Right lobe of liver (tissue), 6 donors: Measurements from ENCODE around the gene GRAP. TPM values are rescaled to one million over a fixed set of nuclear protein-coding genes. Genes with fewer than 3 reads are reported as not detected.

Experiments
- ATAC-seq, 4 donors: fragments of 200-7000 bp; cut with Tn5 transposase; one replicate each; pipeline ENCODE4 v1.9.1; 2020; ENCODE audit warnings: mild to moderate bottlenecking in 4 of 4, moderate library complexity in 4 of 4
- DNase-seq, 3 donors: peaks; one replicate each; pipeline ENCODE4 v3.0.0-alpha.2; 2020
- H3K27ac ChIP-seq, 3 donors: fragments of 200-600 bp; one replicate each; pipeline ENCODE4 v1.8.0; 2022
- H3K27me3 ChIP-seq, 2 donors: fragments of 200-600 bp; one replicate each; pipeline ENCODE4 v1.8.0; 2022
- H3K36me3 ChIP-seq, 4 donors: fragments of 200-600 bp; sonication (generic) in 1 of 4; one replicate each; pipeline versions ENCODE4 v1.5.1 to v1.8.0; 2017 to 2022; ENCODE audit warnings: control low read depth in 1 of 4
- H3K4me1 ChIP-seq, 4 donors: fragments of 200-600 bp; sonication (generic) in 1 of 4; one replicate each; pipeline versions ENCODE4 v1.5.1 to v1.8.0; 2017 to 2022; ENCODE audit warnings: control low read depth in 1 of 4
- H3K4me3 ChIP-seq, 3 donors: fragments of 200-600 bp; one replicate each; pipeline ENCODE4 v1.8.0; 2022
- H3K9me3 ChIP-seq, 4 donors: fragments of 200-600 bp; sonication (generic) in 1 of 4; one replicate each; pipeline versions ENCODE4 v1.5.1 to v1.8.0; 2017 to 2022; ENCODE audit warnings: control low read depth in 1 of 4
- CTCF ChIP-seq, 4 donors: fragments of 200-600 bp in 3 of 4; fragments of 450-650 bp in 1 of 4; IDR thresholded peaks; one replicate each; pipeline versions ENCODE4 v1.5.1 to v1.8.0; 2016 to 2022; ENCODE audit warnings: antibody characterized with exemption in 4 of 4, mild to moderate bottlenecking in 2 of 4
- POLR2A ChIP-seq: fragments of 450-650 bp; IDR thresholded peaks from one replicate; pipeline ENCODE4 v1.6.1; 2017; ENCODE audit warnings: antibody characterized with exemption, mild to moderate bottlenecking
- WGBS: methylation state at CpG from one replicate; pipeline ENCODE4 v1.1.6; 2018; ENCODE audit warnings: low coverage, low lambda C conversion rate; ENCODE audit not compliant: insufficient coverage; ENCODE audit errors: missing lambda C conversion rate; 5-methylcytosine and 5-hydroxymethylcytosine counted together
- intact Hi-C, 2 donors: fragments of 100-400 bp; cut with DNase I; formaldehyde crosslinking; loops; one replicate each; pipeline versions ENCODE4 v1.11.2 to v1.14.1; 2022
- small RNA-seq, 2 experiments: library from RNA; depleted of rRNA; stranded (forward); fragments of <200 nt; gene quantifications; one replicate each; pipeline ENCODE3, GENCODE V24; 2016
- total RNA-seq, 6 experiments: library from RNA; depleted of rRNA in 2 of 6; stranded (reverse); fragments of >200 nt in 2 of 6; fragmentation: NEBNext Ultra II Directional in 3 of 6; extraction: Animal tissue kit (Norgen Biotek cat#: 25700) in 3 of 6; gene quantifications; one replicate each; pipeline versions ENCODE4 v1.1.0 to v1.2.4, GENCODE V29; 2016 to 2023
- donor health status: DM: no; HTN: yes; CAD: no.
- donor health status: DM: no; HTN: no; CAD: no.
- donor health status: DM: no; HTN: no; CAD: no.
- donor health status: DM: no; HTN: yes; CAD: no.
- donor health status: DM: no; HTN: yes; CAD: no.

GRAP gene
- total RNA-seq, 6 experiments from 2014 or later = 2.6 to 6.1 (median 4.2) TPM

- Histone ChIP-seq H3K4me3 (no peak overlapping the region), H3K27ac (no peak overlapping the region), H3K9me3 (no peaks in the 10 kb centered on the region), H3K36me3 (peaks cover 0 to 11% (median 3%) of the 10 kb centered on the region in 4 donors), H3K27me3 (no peaks in the 10 kb centered on the region), H3K4me1 (no peaks in the 10 kb centered on the region)
- no peak for TF ChIP-seq CTCF (IDR thresholded peaks at IDR 0.05)
- no peak for TF ChIP-seq POLR2A
- WGBS = 95% methylated on average over 4 of the region's 7 CpGs
- no peak for ATAC-seq
- intact Hi-C loops = no loop called here
- DNase-seq = no peak
Measured at GRCh38 chr17:18971801-18972200, 75.0 kb downstream of the GRAP start.

Small RNA genes within 50 kb of the gene (small RNA-seq; reads per million reads assigned to genes)
- 0 reads per million in 2 experiments for gene AC090286.3

Other genes with a start within 250 kb of the GRAP start
- 10 to 100 TPM; 15.8 to 19.7 (median 16.6) TPM for gene PRPSAP2, start 188.8 kb downstream of the GRAP start, total RNA-seq
- under 1 TPM in 2 of 6 experiments, not detected in 4; 0.07 to 0.14 TPM for gene SLC5A10, start 94.8 kb downstream of the GRAP start, total RNA-seq
- gene FAM83G, start 42.2 kb downstream of the GRAP start, total RNA-seq = 10 to 100 TPM; 10.1 to 41.7 (median 21.5) TPM
- gene GRAPL, start 80.6 kb upstream of the GRAP start, total RNA-seq = 1 to 10 TPM in 4 of 6 experiments, under 1 TPM in 2; 0.68 to 9.2 (median 2.2) TPM
- gene EPN2, start 190.4 kb upstream of the GRAP start, total RNA-seq = 10 to 100 TPM in 4 of 6 experiments, 1 to 10 TPM in 2; 6.6 to 18.1 (median 11.4) TPM